Endothelial cell of umbilical vein (primary cell): ENCODE measurements around the gene CSHL1. TPM values are rescaled to one million over a fixed set of nuclear protein-coding genes. Genes with fewer than 3 reads are reported as not detected.
"Not testable (repeated sequence)": the region's sequence is repeated elsewhere in the genome, so short reads cannot be mapped to it uniquely, and the experiment has no call there.

Experiments
- BruUV-seq: library from RNA; stranded (reverse); fragments of 400-500 nt; replicated peaks from 2 replicates; lab custom pipeline; 2021; lab: Mats Ljungman, UMichigan
- CTCF ChIA-PET: fragments of 300-600, 350-600 bp; sonication (Branson Sonifier 250); formaldehyde crosslinking; loops from one replicate; lab custom pipeline; 2021; ENCODE audit warnings: antibody characterized with exemption, inconsistent platforms; lab: Charles Lee
- POLR2A ChIA-PET: fragments of 300-600, 350-600 bp; sonication (Branson Sonifier 250); formaldehyde crosslinking; loops from one replicate; lab custom pipeline; 2021; ENCODE audit warnings: antibody characterized with exemption, inconsistent platforms; lab: Charles Lee
- DNase-seq: peaks from one replicate; pipeline ENCODE4 v3.0.0-alpha.2; 2011; ENCODE audit warnings: low read depth, low spot score
- FAIRE-seq: peaks from 2 replicates; lab custom pipeline; 2011; peaks lifted over from hg19 to GRCh38; lab: Jason Lieb, UNC
- H2AFZ ChIP-seq: 2 replicates; pipeline ENCODE4 v1.6.0; 2012; ENCODE audit warnings: low read depth, low read length, control low read depth, inconsistent platforms
- H3K27ac ChIP-seq: 2 replicates; pipeline ENCODE4 v1.5.1; 2011; ENCODE audit warnings: low read depth, mild to moderate bottlenecking, control low read depth, low read length, moderate library complexity; ENCODE audit not compliant: insufficient read depth
- H3K27me3 ChIP-seq, 2 experiments: 2 replicates each; pipeline versions ENCODE4 v1.6.0 to v1.6.1; 2011; ENCODE audit warnings: low read length in 2 of 2, mixed read lengths in 1 of 2; ENCODE audit not compliant: control insufficient read depth in 2 of 2, insufficient read depth in 2 of 2
- H3K36me3 ChIP-seq, 2 experiments: 2 replicates in 1 of 2; 3 replicates in 1 of 2; pipeline ENCODE4 v1.5.1; 2011; ENCODE audit warnings: low read length in 2 of 2, mild to moderate bottlenecking in 1 of 2, moderate library complexity in 1 of 2; ENCODE audit not compliant: control insufficient read depth in 2 of 2, insufficient read depth in 2 of 2; ENCODE audit errors: extremely low read depth in 1 of 2
- H3K4me1 ChIP-seq: 3 replicates; pipeline ENCODE4 v1.5.1; 2011; ENCODE audit warnings: mild to moderate bottlenecking, low read length; ENCODE audit not compliant: control insufficient read depth, insufficient read depth; ENCODE audit errors: extremely low read depth
- H3K4me2 ChIP-seq: 2 replicates; pipeline ENCODE4 v1.6.1; 2011; ENCODE audit warnings: low read length, control low read depth, mixed read lengths; ENCODE audit not compliant: insufficient read depth
- H3K4me3 ChIP-seq, 3 experiments: fragments of 200-600 bp in 1 of 3; sonication (generic), shearing (Covaris generic) in 1 of 3; replicated peaks in 1 of 3; 2 replicates each; pipeline ENCODE4 v1.5.1; 2011 to 2016; ENCODE audit warnings: control low read depth in 3 of 3, low read length in 3 of 3, mild to moderate bottlenecking in 2 of 3, inconsistent platforms in 1 of 3, low read depth in 1 of 3, moderate library complexity in 1 of 3; ENCODE audit not compliant: insufficient read depth in 1 of 3
- H3K79me2 ChIP-seq: 2 replicates; pipeline ENCODE4 v1.6.0; 2012; ENCODE audit warnings: low read length, inconsistent platforms; ENCODE audit not compliant: control insufficient read depth, insufficient read depth
- H3K9ac ChIP-seq: replicated peaks from 2 replicates; pipeline ENCODE3; 2011; ENCODE audit warnings: low read length, control low read depth; ENCODE audit not compliant: insufficient read depth; ENCODE audit errors: extremely low read depth
- H3K9me1 ChIP-seq: replicated peaks from 3 replicates; pipeline ENCODE4 v1.6.0; 2011; ENCODE audit warnings: mild to moderate bottlenecking, low read length; ENCODE audit not compliant: control insufficient read depth, insufficient read depth; ENCODE audit errors: extremely low read depth
- H3K9me3 ChIP-seq: replicated peaks from 2 replicates; pipeline ENCODE4 v1.5.1; 2012; ENCODE audit warnings: low read length, inconsistent platforms; ENCODE audit not compliant: control insufficient read depth, insufficient read depth
- H4K20me1 ChIP-seq: replicated peaks from 2 replicates; pipeline ENCODE3; 2011; ENCODE audit warnings: mild to moderate bottlenecking, low read length; ENCODE audit not compliant: control insufficient read depth, insufficient read depth; ENCODE audit errors: extremely low read depth
- FOS ChIP-seq: IDR thresholded peaks from 2 replicates; pipeline ENCODE4 v1.6.1; 2011; ENCODE audit warnings: mild to moderate bottlenecking, low read length, moderate library complexity, borderline replicate concordance; ENCODE audit not compliant: insufficient read depth
- GATA2 ChIP-seq: IDR thresholded peaks from 2 replicates; pipeline ENCODE4 v1.7.0; 2011; ENCODE audit warnings: low read depth, mild to moderate bottlenecking, moderate library complexity, mixed read lengths, low read length; ENCODE audit not compliant: insufficient read length, insufficient read depth
- MYC ChIP-seq: IDR thresholded peaks from one replicate; pipeline ENCODE4 v1.6.1; 2011; ENCODE audit warnings: mild to moderate bottlenecking, low read depth, low read length
- POLR2A ChIP-seq: IDR thresholded peaks from 2 replicates; pipeline ENCODE4 v1.6.1; 2012; ENCODE audit warnings: low read depth, mild to moderate bottlenecking, control low read depth, low read length
- POLR2AphosphoS5 ChIP-seq: IDR thresholded peaks from 2 replicates; pipeline ENCODE4 v1.6.1; 2012; ENCODE audit warnings: low read depth, mild to moderate bottlenecking, control low read depth, low read length, moderate library complexity; ENCODE audit not compliant: insufficient read depth
- dilution Hi-C: fragments of 300-500 bp; cut with MboI; formaldehyde crosslinking; loops from one replicate; pipeline ENCODE4 v1.15.0; 2019; ENCODE audit warnings: low sequenced_read_pairs; ENCODE audit not compliant: extremely low pct_ligation_motif_present
- intact Hi-C: fragments of 100-400 bp; cut with micrococcal nuclease; formaldehyde crosslinking; loops from one replicate; pipeline ENCODE4 v1.10.0; 2022
- polyA plus RNA-seq, 4 experiments: library from polyadenylated mRNA; depleted of rRNA in 3 of 4; stranded (reverse) in 3 of 4; unstranded in 1 of 4; fragments of >200 nt; gene quantifications; 2 replicates each; pipeline versions ENCODE4 v1.2.1 to v1.2.3, GENCODE V29; 2011 to 2012; ENCODE audit warnings: missing spikeins in 1 of 4
- total RNA-seq: library from RNA; stranded (reverse); gene quantifications from 2 replicates; pipeline ENCODE4 v1.2.3, GENCODE V29; 2021
- TF ChIP-seq, protein P1 (sequence below), 2 donors: IDR thresholded peaks; 1 replicate in 1 of 2; 2 replicates in 1 of 2; pipeline ENCODE4 v1.5.1; 2011; ENCODE audit warnings: low read length in 2 of 2, mild to moderate bottlenecking in 2 of 2, moderate library complexity in 2 of 2, control low read depth in 1 of 2, inconsistent platforms in 1 of 2, low read depth in 1 of 2; ENCODE audit not compliant: insufficient read depth in 1 of 2; ENCODE audit errors: extremely low read depth in 1 of 2
- TF ChIP-seq, protein P2 (sequence below): IDR thresholded peaks from 2 replicates; pipeline ENCODE4 v1.6.1; 2011; ENCODE audit not compliant: insufficient read depth, insufficient read length

The CSHL1 gene
- total and polyA plus RNA-seq, 2 donors (not counting 3 experiments of a cell fraction or from before 2014, with no cell fraction given) = not detected

DNA sequence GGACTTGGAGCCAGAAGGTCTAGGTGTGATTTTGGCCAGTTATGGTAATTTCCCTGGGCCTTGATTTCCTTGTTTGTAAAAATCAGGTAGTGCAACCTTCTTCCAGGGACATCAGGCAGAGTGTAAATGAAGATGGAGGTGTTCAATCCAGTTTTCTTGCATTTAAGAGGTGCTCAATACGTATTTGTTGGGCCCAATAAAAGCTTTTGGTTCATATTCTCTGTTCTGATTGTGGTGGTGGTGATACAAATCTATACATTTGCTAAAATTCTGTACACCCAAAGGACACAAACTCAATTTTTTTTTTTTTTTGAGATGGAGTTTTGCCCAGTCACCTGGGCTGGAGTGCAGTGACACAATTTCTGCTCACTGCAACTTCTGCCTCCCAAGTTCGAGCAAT lies 15.1 kb upstream of the CSHL1 start:
- FAIRE-seq (no peak), DNase-seq (no peak)
- dilution Hi-C loops (no loop called here), intact Hi-C loops (no loop called here)
- Histone ChIP-seq H3K4me1 (peaks cover 3% of the 10 kb centered on the region), H3K27ac (no peak overlapping the region), H3K36me3 (no peaks in the 10 kb centered on the region), H4K20me1 (no peaks in the 10 kb centered on the region), H3K9me3 (no peaks in the 10 kb centered on the region), H3K79me2 (no peaks in the 10 kb centered on the region), H3K9me1 (no peaks in the 10 kb centered on the region), H3K4me3 (no peak overlapping the region), H3K9ac (no peak overlapping the region), H3K4me2 (no peak overlapping the region), H3K27me3 (no peaks in the 10 kb centered on the region), H2AFZ (no peak overlapping the region)
- no peak for TF ChIP-seq FOS
- TF ChIP-seq MYC = no peak
- TF ChIP-seq GATA2 = no peak
- no peak for TF ChIP-seq POLR2AphosphoS5
- ChIA-PET POLR2A (no interaction called here), CTCF (interaction anchor here (2.1 kb wide), 1 partner anchor 20 kb away, joined by 6 read pairs; no protein-coding TSS in a partner anchor)
- no TSS peak for BruUV-seq

DNA sequence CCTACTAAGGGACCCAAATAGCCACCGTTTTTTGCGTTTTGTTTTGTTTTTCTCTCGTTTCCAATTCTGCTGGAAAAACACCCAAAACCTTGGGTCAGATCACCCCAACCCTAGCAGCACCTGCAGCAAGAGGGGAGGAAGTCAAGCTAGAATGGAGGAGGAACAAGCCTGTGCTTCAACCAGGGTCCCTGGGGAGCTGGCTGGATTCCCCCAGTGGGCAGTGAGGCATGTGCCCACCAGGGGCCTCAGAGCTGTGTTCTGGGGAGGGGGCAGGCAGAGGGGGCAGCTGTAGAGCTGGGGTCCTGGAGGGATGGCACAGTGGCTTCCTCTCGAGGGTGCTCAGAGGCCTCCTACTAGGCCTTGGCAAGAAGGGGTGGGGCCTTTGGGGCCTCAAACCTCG lies 14.6 kb upstream of the CSHL1 start:
- Histone ChIP-seq H3K9ac (no peak overlapping the region), H3K27ac (no peak overlapping the region), H2AFZ (no peak overlapping the region), H3K79me2 (no peaks in the 10 kb centered on the region), H3K4me3 (no peak overlapping the region), H3K4me2 (no peak overlapping the region), H3K4me1 (no peaks in the 10 kb centered on the region), H3K9me3 (no peaks in the 10 kb centered on the region), H3K36me3 (no peaks in the 10 kb centered on the region), H3K9me1 (no peaks in the 10 kb centered on the region), H3K27me3 (no peaks in the 10 kb centered on the region), H4K20me1 (no peaks in the 10 kb centered on the region)
- DNase-seq (no peak), FAIRE-seq (no peak)
- intact Hi-C loops = no loop called here
- ChIA-PET POLR2A (no interaction called here), CTCF (interaction anchor here (0.8 to 2.6 kb wide), 3 partner anchors 21 to 208 kb away, joined by 3 to 7 read pairs (median 6); no protein-coding TSS in a partner anchor)
- dilution Hi-C loops = no loop called here
- BruUV-seq = no TSS peak
- TF ChIP-seq, protein P1, sequence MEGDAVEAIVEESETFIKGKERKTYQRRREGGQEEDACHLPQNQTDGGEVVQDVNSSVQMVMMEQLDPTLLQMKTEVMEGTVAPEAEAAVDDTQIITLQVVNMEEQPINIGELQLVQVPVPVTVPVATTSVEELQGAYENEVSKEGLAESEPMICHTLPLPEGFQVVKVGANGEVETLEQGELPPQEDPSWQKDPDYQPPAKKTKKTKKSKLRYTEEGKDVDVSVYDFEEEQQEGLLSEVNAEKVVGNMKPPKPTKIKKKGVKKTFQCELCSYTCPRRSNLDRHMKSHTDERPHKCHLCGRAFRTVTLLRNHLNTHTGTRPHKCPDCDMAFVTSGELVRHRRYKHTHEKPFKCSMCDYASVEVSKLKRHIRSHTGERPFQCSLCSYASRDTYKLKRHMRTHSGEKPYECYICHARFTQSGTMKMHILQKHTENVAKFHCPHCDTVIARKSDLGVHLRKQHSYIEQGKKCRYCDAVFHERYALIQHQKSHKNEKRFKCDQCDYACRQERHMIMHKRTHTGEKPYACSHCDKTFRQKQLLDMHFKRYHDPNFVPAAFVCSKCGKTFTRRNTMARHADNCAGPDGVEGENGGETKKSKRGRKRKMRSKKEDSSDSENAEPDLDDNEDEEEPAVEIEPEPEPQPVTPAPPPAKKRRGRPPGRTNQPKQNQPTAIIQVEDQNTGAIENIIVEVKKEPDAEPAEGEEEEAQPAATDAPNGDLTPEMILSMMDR (IDR thresholded peaks at IDR 0.05; ENCODE audit: extremely low read depth in 1 of 2, insufficient read depth in 1 of 2, low read depth in 1 of 2, low read length in 2 of 2) = no peak
- TF ChIP-seq POLR2A = no peak
- TF ChIP-seq, protein P2, sequence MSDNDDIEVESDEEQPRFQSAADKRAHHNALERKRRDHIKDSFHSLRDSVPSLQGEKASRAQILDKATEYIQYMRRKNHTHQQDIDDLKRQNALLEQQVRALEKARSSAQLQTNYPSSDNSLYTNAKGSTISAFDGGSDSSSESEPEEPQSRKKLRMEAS = no peak

DNA sequence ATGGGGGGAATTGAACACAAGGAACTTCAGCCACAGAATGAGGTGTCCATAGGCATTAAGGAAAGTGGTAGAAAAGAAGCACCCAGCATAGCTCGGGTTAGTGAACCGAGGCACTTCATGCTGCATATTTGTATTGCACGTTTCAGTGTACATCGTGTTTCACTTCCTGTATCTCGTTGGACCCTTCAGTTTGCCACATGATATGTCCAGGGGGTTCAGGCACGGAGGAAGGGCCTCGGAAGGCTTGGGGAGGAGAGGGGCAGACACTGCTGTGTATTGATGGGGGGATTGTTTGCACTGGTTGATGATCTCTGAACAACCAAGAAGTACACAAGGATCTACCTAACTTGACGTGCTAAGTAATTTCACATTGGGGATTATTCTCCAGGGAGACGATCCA lies 11.3 kb upstream of the CSHL1 start:
- dilution Hi-C loops, H3K9me3 ChIP-seq, H3K4me1 ChIP-seq, FAIRE-seq, H3K79me2 ChIP-seq, DNase-seq, H3K27ac ChIP-seq, POLR2A ChIA-PET, H2AFZ ChIP-seq, BruUV-seq, H4K20me1 ChIP-seq, H3K9ac ChIP-seq, H3K36me3 ChIP-seq, H3K4me3 ChIP-seq, H3K27me3 ChIP-seq, H3K9me1 ChIP-seq, H3K4me2 ChIP-seq, intact Hi-C loops: not testable (repeated sequence)
- CTCF ChIA-PET = interaction anchor here (1.6 to 7.3 kb wide), 3 partner anchors 24 to 103 kb away, joined by 4 to 183 read pairs (median 10); no protein-coding TSS in a partner anchor
